HG03135 (cell line): ENCODE results near the gene ZNF230.

Source experiments
- ATAC-seq: cut with Tn5 transposase; IDR thresholded peaks from one replicate; pipeline ENCODE4 v1.9.1; 2021; ENCODE audit warnings: mild to moderate bottlenecking, moderate library complexity; ENCODE audit not compliant: unreplicated experiment

The ZNF230 gene

DNA sequence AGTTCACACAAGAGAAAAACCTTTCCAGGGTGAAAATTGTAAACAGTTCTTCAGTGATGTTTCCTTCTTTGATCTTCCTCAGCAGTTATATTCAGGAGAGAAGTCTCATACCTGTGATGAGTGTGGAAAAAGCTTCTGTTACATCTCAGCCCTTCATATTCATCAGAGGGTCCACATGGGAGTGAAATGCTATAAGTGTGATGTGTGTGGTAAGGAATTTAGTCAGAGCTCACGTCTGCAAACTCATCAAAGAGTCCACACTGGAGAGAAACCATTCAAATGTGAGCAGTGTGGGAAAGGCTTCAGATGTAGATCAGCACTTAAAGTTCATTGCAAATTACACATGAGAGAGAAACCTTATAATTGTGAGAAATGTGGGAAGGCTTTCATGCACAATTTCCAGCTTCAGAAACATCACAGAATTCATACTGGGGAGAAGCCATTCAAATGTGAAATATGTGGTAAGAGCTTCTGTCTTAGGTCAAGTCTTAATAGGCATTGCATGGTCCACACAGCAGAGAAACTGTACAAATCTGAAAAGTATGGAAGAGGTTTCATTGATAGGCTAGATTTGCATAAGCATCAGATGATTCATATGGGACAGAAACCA is 29.3 kb downstream of the ZNF230 start:
- ATAC-seq, result no peak

DNA sequence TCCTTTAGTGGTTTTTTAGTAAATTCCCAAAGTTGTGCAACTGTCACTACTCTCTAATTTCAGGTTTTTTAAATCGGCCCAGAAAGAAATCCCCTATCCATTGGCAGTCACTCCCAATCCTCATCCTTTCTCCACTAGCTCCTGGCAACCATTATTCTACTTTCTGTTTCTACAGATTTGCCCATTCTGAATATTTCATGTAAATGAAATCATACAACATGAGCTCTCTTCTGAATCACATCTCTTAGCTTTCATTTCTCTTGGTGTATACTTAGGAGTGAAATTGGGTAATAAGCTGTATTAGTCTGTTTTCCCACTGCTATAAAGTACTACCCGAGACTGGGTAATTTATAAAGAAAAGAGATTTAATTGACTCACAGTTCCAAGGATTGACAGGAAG is 39.4 kb downstream of the ZNF230 start:
- no peak for ATAC-seq

DNA sequence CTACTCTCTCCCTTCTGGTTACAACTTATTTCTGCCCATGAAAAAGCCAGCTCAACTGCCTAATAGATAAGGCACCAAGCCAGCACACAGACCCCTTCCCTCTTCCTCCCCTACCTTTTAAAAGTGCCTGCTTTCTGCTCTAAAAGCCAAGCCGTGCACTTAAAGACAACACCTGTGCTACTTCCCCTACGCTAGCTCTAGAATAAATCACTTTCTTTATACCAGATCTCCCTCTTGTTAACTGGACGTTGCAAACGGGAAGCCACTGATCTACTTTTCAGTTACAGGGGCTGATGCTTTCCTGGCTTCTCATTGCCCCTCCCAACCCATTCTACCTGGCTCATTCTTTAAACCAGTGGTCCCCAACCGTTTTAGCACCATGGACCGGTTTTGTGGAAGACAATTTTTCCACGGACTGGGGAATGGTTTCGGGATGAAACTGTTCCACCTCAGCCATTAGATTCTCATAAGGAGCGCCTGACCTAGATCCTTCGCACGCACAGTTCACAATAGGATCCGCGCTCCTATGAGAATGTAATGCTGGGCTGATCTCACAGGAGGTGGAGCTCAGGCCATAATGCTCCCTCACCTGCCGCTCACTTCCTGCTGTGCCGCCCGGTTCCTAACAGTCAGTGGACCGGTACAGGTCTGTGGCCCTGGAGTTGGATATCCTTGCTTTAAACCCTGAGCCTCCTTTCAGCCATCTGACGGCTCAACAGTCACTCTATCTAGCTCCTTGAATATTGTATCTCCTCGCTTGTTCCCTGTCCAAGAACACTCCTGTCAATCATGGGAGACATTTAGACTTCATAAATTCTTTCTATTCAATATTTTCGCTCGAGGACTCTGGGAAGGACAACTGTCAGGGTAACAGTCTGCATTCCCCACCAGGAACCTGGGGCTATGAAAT is 48.2 kb downstream of the ZNF230 start:
- no peak for ATAC-seq

DNA sequence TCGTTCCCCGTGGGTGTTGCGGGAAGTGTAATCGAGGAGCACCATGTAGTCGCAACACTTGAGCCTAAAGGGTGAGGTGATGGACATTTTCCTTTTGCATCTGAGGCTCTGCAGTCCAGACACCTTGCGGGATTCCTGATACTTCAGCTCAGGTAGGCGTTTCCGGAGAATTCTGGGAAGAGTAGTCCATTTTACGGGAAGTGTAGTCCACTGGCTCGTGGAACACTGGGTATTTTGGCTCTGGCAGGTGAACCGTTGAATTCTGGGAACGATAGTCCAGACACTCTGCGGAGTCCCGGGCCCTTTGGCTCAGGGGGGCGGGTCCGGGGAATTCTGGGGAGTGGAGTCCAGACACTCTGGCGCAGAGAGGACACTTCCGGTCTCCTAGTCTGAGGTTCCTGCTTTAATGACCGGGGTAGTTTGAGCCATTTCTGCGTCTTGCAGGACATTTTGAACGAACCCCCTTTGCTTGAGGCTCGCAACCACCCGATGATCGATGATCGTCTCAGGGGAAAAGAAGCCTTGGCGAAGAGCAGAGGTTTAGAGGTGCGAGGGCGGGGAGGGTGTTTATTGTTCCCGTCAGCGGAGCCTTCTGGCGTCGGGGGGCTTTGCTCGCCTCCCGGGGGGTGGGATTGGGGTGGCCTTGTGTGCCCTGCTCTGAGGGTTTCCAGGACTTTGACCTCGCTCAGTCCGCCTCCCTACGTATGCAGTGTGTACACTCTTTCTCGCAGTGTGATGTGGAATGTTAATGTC is 49.1 kb downstream of the ZNF230 start, which contains the start of gene ZNF223:
Gene ZNF223 (plus strand): TSS at position 387 of the 753 bp plus-strand sequence. CDS start 3,141 bp downstream, outside the sequence.
- ATAC-seq, result no peak

DNA sequence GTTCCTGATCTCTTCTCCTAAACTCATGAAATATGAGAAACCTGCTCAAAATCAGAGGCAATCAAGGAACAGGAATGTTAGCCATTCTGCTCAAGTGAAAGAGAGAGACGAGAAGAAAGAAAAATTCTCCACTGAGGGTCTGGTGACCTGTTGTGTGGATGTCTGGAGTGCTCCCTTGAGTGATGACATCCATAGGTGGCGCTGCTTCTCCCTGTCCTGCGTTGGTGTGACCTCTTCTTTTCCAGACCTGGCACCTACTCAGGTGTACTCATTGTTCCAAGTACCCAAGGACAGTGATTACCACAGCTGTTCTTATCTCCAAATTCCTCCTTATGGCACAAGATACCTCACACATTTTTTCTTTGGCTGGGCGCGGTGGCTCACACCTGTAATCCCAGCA is 53.1 kb downstream of the ZNF230 start:
- no peak for ATAC-seq

DNA sequence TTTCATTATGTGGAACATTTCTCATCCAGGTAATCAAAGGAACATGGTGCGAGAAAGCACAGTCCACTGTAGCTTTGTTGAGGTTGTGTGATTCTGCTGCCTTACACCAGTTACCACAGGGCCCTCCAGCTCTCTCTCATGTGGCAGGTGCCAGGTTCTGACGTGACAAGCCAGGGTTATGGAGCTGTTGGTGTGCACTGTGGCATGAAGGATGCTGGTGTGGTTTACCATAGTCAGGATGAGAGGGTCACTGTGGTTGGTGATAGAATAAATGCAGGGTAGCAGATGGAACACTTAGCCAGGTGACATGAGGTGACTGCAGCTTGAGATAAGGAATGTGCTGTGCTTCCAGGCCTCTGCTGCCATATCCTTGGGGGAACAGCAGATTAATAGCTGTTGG is 56.5 kb downstream of the ZNF230 start:
- no peak for ATAC-seq

DNA sequence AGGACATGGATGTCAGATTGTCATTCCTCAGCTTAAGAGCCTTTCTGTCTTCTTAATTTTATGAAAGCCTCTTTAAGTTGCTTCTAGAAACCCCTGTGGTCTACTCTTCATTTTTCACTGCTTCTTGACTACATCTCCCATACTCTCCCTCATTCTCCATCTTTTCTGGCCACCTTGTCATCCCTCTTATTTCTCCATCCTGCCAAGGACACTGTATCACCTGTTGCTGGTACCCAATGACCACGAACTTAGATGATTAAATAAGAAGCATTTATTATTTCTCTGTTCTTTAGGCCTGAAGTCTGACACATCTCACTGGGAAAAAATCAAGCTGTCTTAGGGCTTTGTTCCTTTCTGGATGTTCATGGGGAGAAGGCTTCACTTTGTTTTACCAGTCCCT is 58.3 kb downstream of the ZNF230 start:
- ATAC-seq, result no peak
